Astrocyte (in vitro differentiated cells and primary cell): ENCODE measurements around the gene DCDC2C. TPM values are rescaled to one million over a fixed set of nuclear protein-coding genes. Genes with fewer than 3 reads are reported as not detected.

Experiments
- DNase-seq: peaks from one replicate; pipeline ENCODE4 v3.0.0-alpha.2; 2010; ENCODE audit warnings: low read depth
- FAIRE-seq: peaks from 2 replicates; lab custom pipeline; 2011; peaks lifted over from hg19 to GRCh38; lab: Jason Lieb, UNC
- H2AFZ ChIP-seq: 2 replicates; pipeline ENCODE4 v1.6.0; 2012; ENCODE audit warnings: low read depth, low read length, inconsistent platforms
- H3K27ac ChIP-seq: 2 replicates; pipeline ENCODE4 v1.5.1; 2011; ENCODE audit warnings: low read depth, low read length, inconsistent platforms
- H3K27me3 ChIP-seq: 2 replicates; pipeline ENCODE4 v1.6.0; 2011; ENCODE audit warnings: low read length, inconsistent platforms; ENCODE audit not compliant: insufficient read depth
- H3K36me3 ChIP-seq: 2 replicates; pipeline ENCODE4 v1.5.1; 2011; ENCODE audit warnings: low read length, inconsistent platforms; ENCODE audit not compliant: insufficient read depth
- H3K4me1 ChIP-seq: 2 replicates; pipeline ENCODE4 v1.5.1; 2011; ENCODE audit warnings: low read length, inconsistent platforms; ENCODE audit not compliant: insufficient read depth
- H3K4me2 ChIP-seq: 2 replicates; pipeline ENCODE4 v1.6.0; 2012; ENCODE audit warnings: low read length, inconsistent platforms
- H3K4me3 ChIP-seq: 2 replicates; pipeline ENCODE4 v1.5.1; 2011; ENCODE audit warnings: low read depth, mild to moderate bottlenecking, low read length, inconsistent platforms; ENCODE audit not compliant: insufficient read depth
- H3K79me2 ChIP-seq: 2 replicates; pipeline ENCODE4 v1.6.0; 2012; ENCODE audit warnings: mild to moderate bottlenecking, low read length, inconsistent platforms; ENCODE audit not compliant: insufficient read depth
- H3K9ac ChIP-seq: 2 replicates; pipeline ENCODE4 v1.6.0; 2012; ENCODE audit warnings: mild to moderate bottlenecking, low read length, inconsistent platforms
- H3K9me3 ChIP-seq: 2 replicates; pipeline ENCODE4 v1.5.1; 2012; ENCODE audit warnings: low read depth, mild to moderate bottlenecking, low read length, inconsistent platforms; ENCODE audit not compliant: insufficient read depth
- H4K20me1 ChIP-seq: 2 replicates; pipeline ENCODE4 v1.6.0; 2012; ENCODE audit warnings: low read length, inconsistent platforms; ENCODE audit not compliant: insufficient read depth
- H3K27ac Mint-ChIP-seq: one replicate; pipeline ENCODE4 v1.8.0; 2021; ENCODE audit warnings: mild to moderate bottlenecking, mixed read lengths; ENCODE audit not compliant: unreplicated experiment
- H3K27me3 Mint-ChIP-seq: one replicate; pipeline ENCODE4 v1.8.0; 2021; ENCODE audit warnings: low read depth, mixed read lengths; ENCODE audit not compliant: unreplicated experiment
- H3K36me3 Mint-ChIP-seq: one replicate; pipeline ENCODE4 v1.8.0; 2021; ENCODE audit warnings: low read depth, mixed read lengths; ENCODE audit not compliant: unreplicated experiment
- H3K4me1 Mint-ChIP-seq: one replicate; pipeline ENCODE4 v1.8.0; 2021; ENCODE audit warnings: low read depth, mixed read lengths; ENCODE audit not compliant: unreplicated experiment
- H3K4me3 Mint-ChIP-seq: one replicate; pipeline ENCODE4 v1.8.0; 2021; ENCODE audit warnings: mild to moderate bottlenecking, moderate library complexity, mixed read lengths; ENCODE audit not compliant: unreplicated experiment
- H3K9me3 Mint-ChIP-seq: one replicate; pipeline ENCODE4 v1.8.0; 2021; ENCODE audit warnings: mild to moderate bottlenecking, mixed read lengths; ENCODE audit not compliant: unreplicated experiment
- CTCF ChIP-seq: IDR thresholded peaks from 2 replicates; pipeline ENCODE4 v1.5.1; 2011; ENCODE audit warnings: low read depth, mild to moderate bottlenecking, inconsistent platforms, low read length, moderate library complexity; ENCODE audit not compliant: insufficient read depth
- EZH2 ChIP-seq: IDR thresholded peaks from 2 replicates; pipeline ENCODE4 v1.6.1; 2012; ENCODE audit warnings: mild to moderate bottlenecking, low read length, inconsistent platforms; ENCODE audit not compliant: insufficient read depth
- total RNA-seq: library from RNA; stranded (reverse); gene quantifications from 2 replicates; pipeline ENCODE4 v1.2.1, GENCODE V29; 2021

The DCDC2C gene
- total RNA-seq, 1 donor from 2014 or later, result not detected

- no peak overlapping the region for H3K4me3 Mint-ChIP-seq
- TF ChIP-seq EZH2, result no peak
- no peak for TF ChIP-seq CTCF
- H3K36me3 Mint-ChIP-seq, result no peaks in the 10 kb centered on the region
- no peaks in the 10 kb centered on the region for H4K20me1 ChIP-seq
- no peak overlapping the region for H3K27ac Mint-ChIP-seq
- no peak overlapping the region for H3K4me2 ChIP-seq
- no peak overlapping the region for H3K27ac ChIP-seq
- H3K27me3 Mint-ChIP-seq, result peaks cover 8% of the 10 kb centered on the region
- peaks cover 2% of the 10 kb centered on the region for H3K27me3 ChIP-seq
- H2AFZ ChIP-seq, result no peak overlapping the region
- no peaks in the 10 kb centered on the region for H3K36me3 ChIP-seq
- H3K4me3 ChIP-seq, result no peak overlapping the region
- H3K4me1 ChIP-seq, result no peaks in the 10 kb centered on the region
- DNase-seq (no peak), FAIRE-seq (no peak)
- H3K79me2 ChIP-seq, result no peaks in the 10 kb centered on the region
- no peaks in the 10 kb centered on the region for H3K9me3 ChIP-seq
- peaks cover 2% of the 10 kb centered on the region for H3K4me1 Mint-ChIP-seq
- H3K9ac ChIP-seq, result no peak overlapping the region
- H3K9me3 Mint-ChIP-seq, result peaks cover 3% of the 10 kb centered on the region
These were observed 38.5 kb upstream of the DCDC2C start for GRCh38 chr2:3664925-3665324.

- H3K4me1 Mint-ChIP-seq, result no peaks in the 10 kb centered on the region
- Histone ChIP-seq H3K4me2 (no peak overlapping the region), H3K4me3 (no peak overlapping the region), H2AFZ (no peak overlapping the region), H3K4me1 (no peaks in the 10 kb centered on the region), H3K9me3 (no peaks in the 10 kb centered on the region), H3K79me2 (no peaks in the 10 kb centered on the region), H4K20me1 (no peaks in the 10 kb centered on the region), H3K9ac (no peak overlapping the region), H3K27me3 (peaks cover 2% of the 10 kb centered on the region), H3K27ac (no peak overlapping the region), H3K36me3 (no peaks in the 10 kb centered on the region)
- H3K27me3 Mint-ChIP-seq, result peaks cover 12% of the 10 kb centered on the region
- H3K27ac Mint-ChIP-seq, result no peak overlapping the region
- no peaks in the 10 kb centered on the region for H3K9me3 Mint-ChIP-seq
- H3K4me3 Mint-ChIP-seq, result no peak overlapping the region
- no peaks in the 10 kb centered on the region for H3K36me3 Mint-ChIP-seq
- TF ChIP-seq EZH2, result no peak
- no peak for TF ChIP-seq CTCF
- FAIRE-seq, result no peak
- DNase-seq, result no peak
These were observed 37.3 kb upstream of the DCDC2C start for GRCh38 chr2:3665886-3666612.

GRCh38 chr2:3666613-3666975 lies 36.8 kb upstream of the DCDC2C start:
- H3K4me3 ChIP-seq, result no peak overlapping the region
- peaks cover 12% of the 10 kb centered on the region for H3K27me3 Mint-ChIP-seq
- DNase-seq, result no peak
- FAIRE-seq, result no peak
- H3K4me2 ChIP-seq, result no peak overlapping the region
- no peak overlapping the region for H3K27ac Mint-ChIP-seq
- no peak overlapping the region for H2AFZ ChIP-seq
- no peak overlapping the region for H3K4me3 Mint-ChIP-seq
- H3K4me1 ChIP-seq, result no peaks in the 10 kb centered on the region
- H3K4me1 Mint-ChIP-seq, result no peaks in the 10 kb centered on the region
- no peak for TF ChIP-seq CTCF
- TF ChIP-seq EZH2, result no peak
- H3K9me3 ChIP-seq, result no peaks in the 10 kb centered on the region
- no peaks in the 10 kb centered on the region for H3K36me3 ChIP-seq
- no peaks in the 10 kb centered on the region for H4K20me1 ChIP-seq
- no peaks in the 10 kb centered on the region for H3K9me3 Mint-ChIP-seq
- peaks cover 2% of the 10 kb centered on the region for H3K27me3 ChIP-seq
- no peak overlapping the region for H3K9ac ChIP-seq
- no peaks in the 10 kb centered on the region for H3K79me2 ChIP-seq
- H3K27ac ChIP-seq, result no peak overlapping the region
- H3K36me3 Mint-ChIP-seq, result no peaks in the 10 kb centered on the region
